CD4-positive, alpha-beta T cell treated with Interleukin-1 beta for 1 hour (primary cell): ENCODE data around the gene TMC2.
"Not testable (repeated sequence)": the region's sequence is repeated elsewhere in the genome, so short reads cannot be mapped to it uniquely, and the experiment has no call there.

Experiments
- DNase-seq, 2 donors: peaks; one replicate each; pipeline ENCODE4 v3.0.0-alpha.2; 2020 to 2022

The TMC2 gene

GRCh38 chr20:2536560-2536986 is at the start of gene TMC2:
Gene TMC2 (plus strand): TSS chr20:2536573. CDS start chr20:2536622, 49 bp downstream.
- no peak for DNase-seq

- not testable (repeated sequence) for DNase-seq
Measured at GRCh38 chr20:2502808-2503384, 33.5 kb upstream of the TMC2 start.

GRCh38 chr20:2504803-2505202 is 31.6 kb upstream of the TMC2 start:
- DNase-seq = not testable (repeated sequence)

GRCh38 chr20:2506426-2506825 is 29.9 kb upstream of the TMC2 start:
- not testable (repeated sequence) for DNase-seq

- DNase-seq = no peak
Measured at GRCh38 chr20:2507464-2507863, 28.9 kb upstream of the TMC2 start.

- DNase-seq = no peak
Measured at GRCh38 chr20:2507875-2508630, 28.3 kb upstream of the TMC2 start.

- DNase-seq = peak; percentile 77 to 80
Measured at GRCh38 chr20:2508631-2509467, 27.5 kb upstream of the TMC2 start, which contains the start of gene ZNF343. Gene ZNF343 (minus strand): TSS chr20:2508915. CDS start chr20:2493895, 15,020 bp downstream.

- DNase-seq = no peak
Measured at GRCh38 chr20:2509468-2509781, 26.9 kb upstream of the TMC2 start.

GRCh38 chr20:2509794-2510193 is 26.6 kb upstream of the TMC2 start:
- DNase-seq = no peak

GRCh38 chr20:2515203-2515602 is 21.2 kb upstream of the TMC2 start:
- no peak for DNase-seq

- DNase-seq = no peak
Measured at GRCh38 chr20:2516399-2516798, 20.0 kb upstream of the TMC2 start.

- no peak for DNase-seq
Measured at GRCh38 chr20:2518096-2518495, 18.3 kb upstream of the TMC2 start.

- no peak for DNase-seq
Measured at GRCh38 chr20:2518558-2518957, 17.8 kb upstream of the TMC2 start.

- DNase-seq = no peak
Measured at GRCh38 chr20:2519115-2519809, 17.1 kb upstream of the TMC2 start.

GRCh38 chr20:2520617-2521016 is 15.8 kb upstream of the TMC2 start:
- DNase-seq = no peak

- peak; percentile 36 to 62 for DNase-seq
Measured at GRCh38 chr20:2521369-2522305, 14.7 kb upstream of the TMC2 start.

GRCh38 chr20:2522826-2523429 is 13.4 kb upstream of the TMC2 start:
- not testable (repeated sequence) for DNase-seq

- peak; percentile 87 to 91 for DNase-seq
Measured at GRCh38 chr20:2523919-2524708, 12.3 kb upstream of the TMC2 start.

GRCh38 chr20:2524709-2525506 is 11.5 kb upstream of the TMC2 start:
- peak in 1 of 2 donors; percentile 27 for DNase-seq

- DNase-seq = not testable (repeated sequence)
Measured at GRCh38 chr20:2526218-2526583, 10.2 kb upstream of the TMC2 start.
